Fibroblast of villous mesenchyme (primary cell): Measurements from ENCODE around the gene WNT7A. TPM values are rescaled to one million over a fixed set of nuclear protein-coding genes. Genes with fewer than 3 reads are reported as not detected.

Experiments
- DNase-seq: peaks from one replicate; pipeline ENCODE4 v3.0.0-alpha.2; 2010; ENCODE audit warnings: low read depth
- H3K4me3 ChIP-seq: 2 replicates; pipeline ENCODE4 v1.5.1; 2011; ENCODE audit warnings: low read depth, mild to moderate bottlenecking, low read length
- total RNA-seq: library from RNA; depleted of rRNA; stranded (reverse); fragments of >200 nt; gene quantifications from 2 replicates; pipeline ENCODE4 v1.2.3, GENCODE V29; 2012
- TF ChIP-seq, protein P1 (sequence below): IDR thresholded peaks from 2 replicates; pipeline ENCODE4 v1.5.1; 2012; ENCODE audit warnings: low read depth, mild to moderate bottlenecking, low read length; ENCODE audit not compliant: insufficient read depth

Gene WNT7A
- total RNA-seq, 1 donor: not detected

DNA sequence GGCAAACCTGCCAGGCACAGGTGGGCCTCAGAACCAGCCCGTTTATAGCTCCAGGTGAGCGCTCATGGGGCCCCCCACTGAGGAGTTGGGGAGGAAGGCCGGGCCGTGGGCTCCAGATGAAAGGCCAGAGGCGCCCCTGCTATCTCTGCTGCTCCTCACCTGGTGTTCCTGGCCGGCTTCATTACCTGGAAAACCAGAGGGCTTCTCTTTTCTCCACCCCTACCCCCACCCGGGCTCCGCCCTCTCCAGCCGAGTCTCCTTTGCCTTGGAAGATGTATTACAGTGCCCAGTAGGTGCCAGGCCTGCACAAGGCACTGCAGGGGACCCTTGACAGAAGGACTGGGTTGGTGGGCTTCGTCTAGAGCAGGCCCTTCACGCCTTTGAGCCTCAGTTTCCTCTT, 111.4 kb downstream of the WNT7A start:
- H3K4me3 ChIP-seq: no peak overlapping the region
- TF ChIP-seq, protein P1, sequence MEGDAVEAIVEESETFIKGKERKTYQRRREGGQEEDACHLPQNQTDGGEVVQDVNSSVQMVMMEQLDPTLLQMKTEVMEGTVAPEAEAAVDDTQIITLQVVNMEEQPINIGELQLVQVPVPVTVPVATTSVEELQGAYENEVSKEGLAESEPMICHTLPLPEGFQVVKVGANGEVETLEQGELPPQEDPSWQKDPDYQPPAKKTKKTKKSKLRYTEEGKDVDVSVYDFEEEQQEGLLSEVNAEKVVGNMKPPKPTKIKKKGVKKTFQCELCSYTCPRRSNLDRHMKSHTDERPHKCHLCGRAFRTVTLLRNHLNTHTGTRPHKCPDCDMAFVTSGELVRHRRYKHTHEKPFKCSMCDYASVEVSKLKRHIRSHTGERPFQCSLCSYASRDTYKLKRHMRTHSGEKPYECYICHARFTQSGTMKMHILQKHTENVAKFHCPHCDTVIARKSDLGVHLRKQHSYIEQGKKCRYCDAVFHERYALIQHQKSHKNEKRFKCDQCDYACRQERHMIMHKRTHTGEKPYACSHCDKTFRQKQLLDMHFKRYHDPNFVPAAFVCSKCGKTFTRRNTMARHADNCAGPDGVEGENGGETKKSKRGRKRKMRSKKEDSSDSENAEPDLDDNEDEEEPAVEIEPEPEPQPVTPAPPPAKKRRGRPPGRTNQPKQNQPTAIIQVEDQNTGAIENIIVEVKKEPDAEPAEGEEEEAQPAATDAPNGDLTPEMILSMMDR: no peak
- no peak for DNase-seq

DNA sequence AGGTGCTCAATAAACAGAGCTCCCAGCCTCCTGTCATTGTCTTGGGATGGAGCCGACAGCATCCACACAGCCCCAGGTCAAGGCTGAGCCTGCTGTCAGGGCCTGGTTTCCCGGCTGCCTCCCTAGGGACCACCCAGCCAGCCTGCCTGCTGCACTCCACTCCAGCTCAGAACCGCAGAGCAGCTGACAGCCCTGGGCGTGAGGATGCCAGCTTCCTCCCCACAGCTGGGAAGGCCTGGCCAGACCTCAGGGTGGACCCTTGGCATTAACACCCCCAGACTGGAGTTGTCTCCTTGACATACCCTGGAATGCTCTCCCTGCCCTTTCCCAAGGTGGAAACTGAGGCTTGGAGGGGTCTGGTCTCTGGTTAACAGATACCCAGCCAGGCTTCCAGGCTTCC, 112.0 kb downstream of the WNT7A start:
- no peak overlapping the region for H3K4me3 ChIP-seq
- no peak for DNase-seq
- TF ChIP-seq, protein P1: no peak

DNA sequence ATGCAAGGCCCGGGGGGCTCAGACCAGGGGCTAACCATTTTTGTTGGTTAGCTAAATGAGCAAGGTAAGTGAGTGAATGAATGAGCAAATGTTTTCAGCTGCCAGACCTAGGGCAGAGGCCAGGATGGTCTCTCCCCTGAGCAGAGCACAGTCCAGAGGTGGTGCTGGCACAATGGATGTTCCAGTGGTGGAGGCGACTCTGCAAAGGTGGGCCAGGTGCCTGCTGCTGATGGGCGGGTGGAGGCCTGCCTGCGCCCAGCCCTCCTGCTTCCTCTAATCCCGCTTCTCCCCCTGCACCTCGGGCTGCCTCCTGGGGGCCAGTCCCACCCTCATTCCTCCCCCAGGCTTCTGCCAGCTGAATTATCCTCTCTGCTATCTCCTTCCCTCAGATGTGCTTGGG, 112.8 kb downstream of the WNT7A start:
- TF ChIP-seq, protein P1: no peak
- no peak for DNase-seq
- no peak overlapping the region for H3K4me3 ChIP-seq

Other genes starting within 250 kb of the WNT7A start
- gene CHCHD4, start 244.8 kb upstream of the WNT7A start, total RNA-seq: 7.4 and 10.8 TPM in 2 replicates
- gene TMEM43, start 245.0 kb upstream of the WNT7A start, total RNA-seq: 98.9 and 120 TPM in 2 replicates